ENCODE measurements around the gene NAP1L1. TPM values are rescaled to one million over a fixed set of nuclear protein-coding genes. Genes with fewer than 3 reads are reported as not detected.

NAP1L1 gene
- total RNA-seq, 1 experiment from 2014 or later, result 837 TPM

- CTCF ChIA-PET, result no interaction called here
- Histone ChIP-seq H3K36me3 (ENCODE audit: insufficient read depth, low read length, poor library complexity, severe bottlenecking) (no peaks in the 10 kb centered on the region), H3K4me1 (ENCODE audit: insufficient read depth, low read length, poor library complexity, severe bottlenecking) (peaks cover 4% of the 10 kb centered on the region), H3K27ac (ENCODE audit: low read depth, low read length, poor library complexity, severe bottlenecking) (no peak overlapping the region), H3K27me3 (replicated peaks; ENCODE audit: insufficient read depth, low read depth, low read length, poor library complexity) (no peaks in the 10 kb centered on the region), H3K4me3 (ENCODE audit: low read depth, low read length, poor library complexity, severe bottlenecking) (no peak overlapping the region), H3K9me3 (ENCODE audit: low read depth, low read length, poor library complexity, severe bottlenecking) (no peaks in the 10 kb centered on the region)
- BruUV-seq (replicated peaks), result no TSS peak
- POLR2A ChIA-PET (ENCODE audit: low non-redundant PET), result no interaction called here
- intact Hi-C loops (cut with micrococcal nuclease; ENCODE audit: unreplicated experiment), result no loop called here
- TF ChIP-seq EZH2 (IDR thresholded peaks at IDR 0.05; ENCODE audit: borderline replicate concordance, low read depth, low read length, poor library complexity, severe bottlenecking) (no peak), CTCF (conservative IDR thresholded peaks at IDR 0.05; ENCODE audit: low read depth, low read length) (no peak)
- DNase-seq (ENCODE audit: low spot score), result no peak
These were observed 86.8 kb downstream of the NAP1L1 start for GRCh38 chr12:75997658-75998057.

GRCh38 chr12:75996861-75997447 lies 87.5 kb downstream of the NAP1L1 start:
- CTCF ChIA-PET, result no interaction called here
- Histone ChIP-seq H3K36me3 (ENCODE audit: insufficient read depth, low read length, poor library complexity, severe bottlenecking) (no peaks in the 10 kb centered on the region), H3K4me1 (ENCODE audit: insufficient read depth, low read length, poor library complexity, severe bottlenecking) (no peaks in the 10 kb centered on the region), H3K9me3 (ENCODE audit: low read depth, low read length, poor library complexity, severe bottlenecking) (no peaks in the 10 kb centered on the region), H3K27me3 (replicated peaks; ENCODE audit: insufficient read depth, low read depth, low read length, poor library complexity) (no peaks in the 10 kb centered on the region), H3K4me3 (ENCODE audit: low read depth, low read length, poor library complexity, severe bottlenecking) (no peak overlapping the region), H3K27ac (ENCODE audit: low read depth, low read length, poor library complexity, severe bottlenecking) (no peak overlapping the region)
- POLR2A ChIA-PET (ENCODE audit: low non-redundant PET), result interaction anchor here (0.7 kb wide), 1 partner anchor 10 kb away, joined by 3 read pairs; no protein-coding TSS in a partner anchor
- BruUV-seq (replicated peaks), result no TSS peak
- no peak for TF ChIP-seq EZH2 (IDR thresholded peaks at IDR 0.05; ENCODE audit: borderline replicate concordance, low read depth, low read length, poor library complexity, severe bottlenecking)
- no peak for TF ChIP-seq CTCF (conservative IDR thresholded peaks at IDR 0.05; ENCODE audit: low read depth, low read length)
- intact Hi-C loops (cut with micrococcal nuclease; ENCODE audit: unreplicated experiment), result no loop called here
- no peak for DNase-seq (ENCODE audit: low spot score)

- ChIA-PET CTCF (no interaction called here), POLR2A (ENCODE audit: low non-redundant PET) (no interaction called here)
- BruUV-seq (replicated peaks), result no TSS peak
- no peak for DNase-seq (ENCODE audit: low spot score)
- H3K27ac ChIP-seq (ENCODE audit: low read depth, low read length, poor library complexity, severe bottlenecking), result no peak overlapping the region
- no peaks in the 10 kb centered on the region for H3K4me1 ChIP-seq (ENCODE audit: insufficient read depth, low read length, poor library complexity, severe bottlenecking)
- H3K4me3 ChIP-seq (ENCODE audit: low read depth, low read length, poor library complexity, severe bottlenecking), result no peak overlapping the region
- no peaks in the 10 kb centered on the region for H3K27me3 ChIP-seq (replicated peaks; ENCODE audit: insufficient read depth, low read depth, low read length, poor library complexity)
- intact Hi-C loops (cut with micrococcal nuclease; ENCODE audit: unreplicated experiment), result no loop called here
- no peaks in the 10 kb centered on the region for H3K36me3 ChIP-seq (ENCODE audit: insufficient read depth, low read length, poor library complexity, severe bottlenecking)
- no peak for TF ChIP-seq CTCF (conservative IDR thresholded peaks at IDR 0.05; ENCODE audit: low read depth, low read length)
- TF ChIP-seq EZH2 (IDR thresholded peaks at IDR 0.05; ENCODE audit: borderline replicate concordance, low read depth, low read length, poor library complexity, severe bottlenecking), result no peak
- H3K9me3 ChIP-seq (ENCODE audit: low read depth, low read length, poor library complexity, severe bottlenecking), result no peaks in the 10 kb centered on the region
These were observed 88.8 kb downstream of the NAP1L1 start for GRCh38 chr12:75995691-75996090.

Data from A673 (cell line).